Measurements from ENCODE around the gene PKHD1. TPM values are rescaled to one million over a fixed set of nuclear protein-coding genes. Genes with fewer than 3 reads are reported as not detected.

PKHD1 gene
- total and polyA plus RNA-seq, 11 donors, result 0.02 to 0.04 TPM; not detected in 9

DNA sequence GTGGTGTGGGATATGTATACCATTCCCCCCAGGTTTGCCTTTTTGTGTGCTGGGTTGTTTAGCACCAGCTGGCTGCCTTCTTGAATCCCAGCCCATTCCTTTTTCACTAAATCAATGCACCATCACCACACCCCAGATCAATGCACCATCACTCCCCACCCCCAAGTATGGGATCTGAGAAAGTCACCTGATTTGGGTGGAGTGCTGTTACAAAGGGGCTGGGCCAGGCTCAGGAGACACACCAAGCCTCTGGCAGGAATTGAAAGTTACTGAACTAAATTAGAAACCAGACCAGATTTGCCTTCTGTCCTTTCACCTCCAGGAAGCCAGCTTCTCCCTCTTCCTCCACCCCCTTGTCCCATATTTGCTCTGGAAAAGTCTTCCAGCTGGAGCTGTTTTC lies 19.6 kb upstream of the PKHD1 start:
- Histone ChIP-seq H3K36me3 (no peaks in the 10 kb centered on the region), H3K4me3 (no peak overlapping the region), H3K4me1 (no peaks in the 10 kb centered on the region), H3K9me3 (no peaks in the 10 kb centered on the region), H3K27ac (no peak overlapping the region), H3K27me3 (peaks cover 0 to 6% (median 0%) of the 10 kb centered on the region in 9 donors)
- TF ChIP-seq POLR2A (IDR thresholded peaks at IDR 0.05), result no peak
- TF ChIP-seq, protein P1, sequence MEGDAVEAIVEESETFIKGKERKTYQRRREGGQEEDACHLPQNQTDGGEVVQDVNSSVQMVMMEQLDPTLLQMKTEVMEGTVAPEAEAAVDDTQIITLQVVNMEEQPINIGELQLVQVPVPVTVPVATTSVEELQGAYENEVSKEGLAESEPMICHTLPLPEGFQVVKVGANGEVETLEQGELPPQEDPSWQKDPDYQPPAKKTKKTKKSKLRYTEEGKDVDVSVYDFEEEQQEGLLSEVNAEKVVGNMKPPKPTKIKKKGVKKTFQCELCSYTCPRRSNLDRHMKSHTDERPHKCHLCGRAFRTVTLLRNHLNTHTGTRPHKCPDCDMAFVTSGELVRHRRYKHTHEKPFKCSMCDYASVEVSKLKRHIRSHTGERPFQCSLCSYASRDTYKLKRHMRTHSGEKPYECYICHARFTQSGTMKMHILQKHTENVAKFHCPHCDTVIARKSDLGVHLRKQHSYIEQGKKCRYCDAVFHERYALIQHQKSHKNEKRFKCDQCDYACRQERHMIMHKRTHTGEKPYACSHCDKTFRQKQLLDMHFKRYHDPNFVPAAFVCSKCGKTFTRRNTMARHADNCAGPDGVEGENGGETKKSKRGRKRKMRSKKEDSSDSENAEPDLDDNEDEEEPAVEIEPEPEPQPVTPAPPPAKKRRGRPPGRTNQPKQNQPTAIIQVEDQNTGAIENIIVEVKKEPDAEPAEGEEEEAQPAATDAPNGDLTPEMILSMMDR (IDR thresholded peaks at IDR 0.05), result no peak
- intact Hi-C loops (cut with DNase I), result loop anchor here in 1 of 10 donors (10.0 kb wide), 1 partner anchor 158 kb away; no protein-coding TSS in a partner anchor
- no peak for ATAC-seq
- no peak for DNase-seq

DNA sequence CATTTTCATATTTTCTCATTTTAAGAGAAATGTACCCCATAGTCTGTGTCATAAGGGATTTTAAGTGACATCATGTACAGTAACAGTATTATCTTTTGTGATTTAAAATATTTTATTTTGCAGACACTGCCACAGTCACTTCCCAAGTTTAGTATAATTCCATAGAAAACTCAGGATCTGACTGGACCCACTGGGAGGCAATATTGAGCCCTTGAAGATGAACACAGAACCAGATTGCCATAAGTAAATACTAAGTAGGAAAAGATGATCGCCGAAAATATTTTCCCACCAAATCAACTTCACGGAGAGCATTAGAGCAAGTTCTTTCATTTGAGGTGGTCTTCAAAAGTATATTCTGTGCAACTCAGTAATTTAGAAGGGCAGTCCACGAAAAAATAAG lies 17.6 kb upstream of the PKHD1 start:
- Histone ChIP-seq H3K36me3 (no peaks in the 10 kb centered on the region), H3K27me3 (peaks cover 0 to 13% (median 0%) of the 10 kb centered on the region in 9 donors), H3K9me3 (no peaks in the 10 kb centered on the region), H3K27ac (no peak overlapping the region), H3K4me3 (no peak overlapping the region), H3K4me1 (no peaks in the 10 kb centered on the region)
- no peak for TF ChIP-seq POLR2A (IDR thresholded peaks at IDR 0.05)
- TF ChIP-seq, protein P1 (IDR thresholded peaks at IDR 0.05), result peak in 1 of 12 donors; percentile 13
- intact Hi-C loops (cut with DNase I), result loop anchor here in 1 of 10 donors (10.0 kb wide), 1 partner anchor 160 kb away; no protein-coding TSS in a partner anchor
- ATAC-seq (no peak), DNase-seq (no peak)
- WGBS, 4 donors, result 78 to 87% (median 85%) methylated on average over 4 of the region's 4 CpGs

DNA sequence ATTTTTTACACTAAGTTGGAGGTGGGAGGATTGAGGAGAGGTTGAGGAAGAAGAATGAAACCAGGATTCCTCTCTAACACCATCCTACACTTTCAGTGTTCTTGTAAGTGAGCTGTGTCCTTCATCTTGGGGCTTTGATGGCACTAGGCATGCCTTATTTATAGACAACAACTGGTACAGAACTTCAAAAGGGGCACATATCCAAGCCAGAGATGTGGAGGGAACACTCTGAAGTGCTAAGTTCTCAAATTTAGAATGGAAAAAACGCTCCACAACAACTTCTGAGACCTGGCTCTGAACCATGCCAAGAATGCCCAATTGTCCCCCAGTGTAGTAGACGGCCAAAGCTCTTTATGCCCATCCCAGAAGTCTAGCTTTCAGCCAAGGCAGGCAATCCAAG lies 16.2 kb upstream of the PKHD1 start:
- WGBS, 4 donors, result 52 to 70% (median 63%) methylated on average over 2 of the region's 2 CpGs
- DNase-seq, result no peak
- TF ChIP-seq POLR2A (IDR thresholded peaks at IDR 0.05), result no peak
- TF ChIP-seq, protein P1 (IDR thresholded peaks at IDR 0.05), result no peak
- H3K4me3 ChIP-seq, result no peak overlapping the region
- no peak overlapping the region for H3K27ac ChIP-seq
- H3K27me3 ChIP-seq, result peaks cover 0 to 14% (median 0%) of the 10 kb centered on the region in 9 donors
- H3K36me3 ChIP-seq, result no peaks in the 10 kb centered on the region
- ATAC-seq, result no peak
- H3K4me1 ChIP-seq, result no peaks in the 10 kb centered on the region
- H3K9me3 ChIP-seq, result no peaks in the 10 kb centered on the region
- intact Hi-C loops (cut with DNase I), result loop anchor here in 1 of 10 donors (10.0 kb wide), 1 partner anchor 161 kb away; no protein-coding TSS in a partner anchor

DNA sequence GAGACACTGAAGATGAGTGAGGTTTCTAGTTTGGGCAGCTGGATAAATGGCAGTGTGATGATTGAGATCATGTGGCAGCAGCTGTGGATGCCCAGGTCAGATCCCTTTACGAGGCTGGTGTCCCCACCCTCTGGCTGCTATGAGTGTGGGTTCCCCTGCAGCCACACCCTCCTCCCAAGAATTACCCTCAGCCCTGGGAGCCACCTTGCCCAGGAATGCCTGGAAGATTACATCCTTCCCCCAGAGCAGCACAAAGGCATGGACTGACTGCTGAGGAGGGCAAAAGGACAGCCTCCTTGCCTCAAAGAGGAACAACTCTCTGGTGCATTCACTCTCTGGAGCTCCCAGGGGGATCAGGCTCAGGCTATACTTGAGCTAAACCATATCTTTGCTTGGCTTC lies 15.0 kb upstream of the PKHD1 start:
- no peaks in the 10 kb centered on the region for H3K9me3 ChIP-seq
- no peak overlapping the region for H3K27ac ChIP-seq
- H3K27me3 ChIP-seq, result peaks cover 0 to 14% (median 0%) of the 10 kb centered on the region in 9 donors
- H3K36me3 ChIP-seq, result no peaks in the 10 kb centered on the region
- intact Hi-C loops (cut with DNase I), result loop anchor here in 1 of 10 donors (10.0 kb wide), 1 partner anchor 162 kb away; no protein-coding TSS in a partner anchor
- no peak for DNase-seq
- no peak for ATAC-seq
- no peak overlapping the region for H3K4me3 ChIP-seq
- no peaks in the 10 kb centered on the region for H3K4me1 ChIP-seq
- WGBS, 4 donors, result 29 to 57% (median 40%) methylated on average over 1 of the region's 1 CpG
- TF ChIP-seq, protein P1 (IDR thresholded peaks at IDR 0.05), result no peak
- no peak for TF ChIP-seq POLR2A (IDR thresholded peaks at IDR 0.05)

Data from heart left ventricle (tissue), 16 donors.